ENCODE measurements around the gene PTPN5. TPM values are rescaled to one million over a fixed set of nuclear protein-coding genes. Genes with fewer than 3 reads are reported as not detected.

PTPN5 gene
- total RNA-seq, 1 experiment from 2014 or later = not detected

GRCh38 chr11:18780896-18781295, 10.7 kb downstream of the PTPN5 start:
- Histone ChIP-seq H4K20me1 (ENCODE audit: insufficient read depth) (no peaks in the 10 kb centered on the region), H3K4me2 (ENCODE audit: low read length) (no peak overlapping the region), H3K9me3 (ENCODE audit: control insufficient read depth in 1 of 2, insufficient read depth in 1 of 2, low read depth in 1 of 2, low read length in 2 of 2) (no peaks in the 10 kb centered on the region), H3K27me3 (ENCODE audit: insufficient read depth, low read length) (no peaks in the 10 kb centered on the region), H3K4me1 (ENCODE audit: control insufficient read depth in 1 of 2, insufficient read depth in 2 of 2, low read length in 2 of 2) (no peaks in the 10 kb centered on the region), H3K4me3 (replicated peaks in 1 of 2; ENCODE audit: low read depth in 1 of 2, low read length in 2 of 2) (no peak overlapping the region), H3K27ac (ENCODE audit: low read depth, low read length) (no peak overlapping the region), H3K36me3 (ENCODE audit: control insufficient read depth in 1 of 2, insufficient read depth in 2 of 2, low read length in 2 of 2) (no peaks in the 10 kb centered on the region), H3K79me2 (ENCODE audit: insufficient read depth, low read length) (no peaks in the 10 kb centered on the region), H3K9me2 (ENCODE audit: insufficient read depth) (no peaks in the 10 kb centered on the region), H2AFZ (ENCODE audit: low read depth, low read length, poor library complexity, severe bottlenecking) (no peak overlapping the region), H3K9ac (ENCODE audit: low read length) (no peak overlapping the region)
- no TSS peak for BruUV-seq (replicated peaks)
- RAD21 ChIA-PET (ENCODE audit: low non-redundant PET in 1 of 2, low total read pairs in 2 of 2, uncharacterized antibody in 2 of 2, unreplicated experiment in 2 of 2) = no interaction called here
- CTCF ChIA-PET = interaction anchor here (2.6 kb wide), 1 partner anchor 16 kb away, joined by 9 read pairs; no protein-coding TSS in a partner anchor
- TF ChIP-seq EZH2phosphoT487 (IDR thresholded peaks at IDR 0.05; ENCODE audit: borderline replicate concordance) (no peak), SRF (IDR thresholded peaks at IDR 0.05; ENCODE audit: low read depth) (no peak), ELF1 (IDR thresholded peaks at IDR 0.05; ENCODE audit: borderline replicate concordance, low read depth) (no peak)
- POLR2A ChIA-PET = no interaction called here
- DNase-seq (ENCODE audit: low read depth, low spot score) (no peak), ATAC-seq (no peak)
- intact Hi-C loops (cut with micrococcal nuclease) = no loop called here

- Histone ChIP-seq H3K79me2 (ENCODE audit: insufficient read depth, low read length) (no peaks in the 10 kb centered on the region), H3K27me3 (ENCODE audit: insufficient read depth, low read length) (no peaks in the 10 kb centered on the region), H3K9me3 (ENCODE audit: control insufficient read depth in 1 of 2, insufficient read depth in 1 of 2, low read depth in 1 of 2, low read length in 2 of 2) (no peaks in the 10 kb centered on the region), H3K4me1 (ENCODE audit: control insufficient read depth in 1 of 2, insufficient read depth in 2 of 2, low read length in 2 of 2) (no peaks in the 10 kb centered on the region), H3K36me3 (ENCODE audit: control insufficient read depth in 1 of 2, insufficient read depth in 2 of 2, low read length in 2 of 2) (no peaks in the 10 kb centered on the region), H3K27ac (ENCODE audit: low read depth, low read length) (no peak overlapping the region), H4K20me1 (ENCODE audit: insufficient read depth) (no peaks in the 10 kb centered on the region), H2AFZ (ENCODE audit: low read depth, low read length, poor library complexity, severe bottlenecking) (no peak overlapping the region), H3K9me2 (ENCODE audit: insufficient read depth) (no peaks in the 10 kb centered on the region), H3K4me3 (replicated peaks in 1 of 2; ENCODE audit: low read depth in 1 of 2, low read length in 2 of 2) (no peak overlapping the region), H3K4me2 (ENCODE audit: low read length) (no peak overlapping the region), H3K9ac (ENCODE audit: low read length) (no peak overlapping the region)
- ATAC-seq (no peak), DNase-seq (ENCODE audit: low read depth, low spot score) (no peak)
- BruUV-seq (replicated peaks) = no TSS peak
- CTCF ChIA-PET = interaction anchor here (2.6 kb wide), 1 partner anchor 15 kb away, joined by 9 read pairs; no protein-coding TSS in a partner anchor
- POLR2A ChIA-PET = no interaction called here
- RAD21 ChIA-PET (ENCODE audit: low non-redundant PET in 1 of 2, low total read pairs in 2 of 2, uncharacterized antibody in 2 of 2, unreplicated experiment in 2 of 2) = no interaction called here
- intact Hi-C loops (cut with micrococcal nuclease) = no loop called here
- TF ChIP-seq ZNF274 (IDR thresholded peaks at IDR 0.05; ENCODE audit: low read depth, low read length) = no peak
- TF ChIP-seq SP1 (IDR thresholded peaks at IDR 0.05; ENCODE audit: low read depth) = no peak
- TF ChIP-seq CTCF (IDR thresholded peaks at IDR 0.05 in 2 of 3, conservative IDR thresholded peaks at IDR 0.05 in 1 of 3; ENCODE audit: borderline replicate concordance in 1 of 3, insufficient read depth in 1 of 3, low read depth in 2 of 3, low read length in 2 of 3) = no peak
- no peak for TF ChIP-seq CBX3 (IDR thresholded peaks at IDR 0.05; ENCODE audit: low read depth)
- TF ChIP-seq REST (IDR thresholded peaks at IDR 0.05; ENCODE audit: low read depth) = no peak
- no peak for TF ChIP-seq ATF3 (IDR thresholded peaks at IDR 0.05)
- no peak for TF ChIP-seq RAD21 (IDR thresholded peaks at IDR 0.05; ENCODE audit: low read depth)
- no peak for TF ChIP-seq MAX (IDR thresholded peaks at IDR 0.05)
- no peak for TF ChIP-seq CEBPB (IDR thresholded peaks at IDR 0.05; ENCODE audit: low read depth)
- TF ChIP-seq JUND (IDR thresholded peaks at IDR 0.05) = no peak
- no peak for TF ChIP-seq POLR2A (IDR thresholded peaks at IDR 0.05; ENCODE audit: borderline replicate concordance, extremely low read depth, insufficient read depth, insufficient read length)
These were observed 11.3 kb downstream of the PTPN5 start for GRCh38 chr11:18780329-18780728.
